OCI-LY1 (cell line): ENCODE results near the gene PHLDB2.
A peak's percentile ranks its signal among the peaks of the same experiment; 100 is the strongest.

ENCODE experiments used
- H2AFZ ChIP-seq: fragments of 200-600 bp; sonication (generic), shearing (Covaris generic); 2 replicates; pipeline ENCODE4 v1.6.0; 2014; ENCODE audit warnings: antibody characterized with exemption, mild to moderate bottlenecking, low read length
- H3F3A ChIP-seq: fragments of 200-600 bp; sonication (generic), shearing (Covaris generic); 2 replicates; pipeline ENCODE4 v1.6.0; 2014; ENCODE audit warnings: mild to moderate bottlenecking, antibody characterized with exemption, low read length, moderate library complexity; ENCODE audit not compliant: insufficient read depth
- H3K27ac ChIP-seq: fragments of 200-600 bp; sonication (generic); 2 replicates; pipeline ENCODE4 v1.5.1; 2014; ENCODE audit warnings: low read length, mixed run types, mild to moderate bottlenecking, low read depth; ENCODE audit not compliant: poor library complexity, severe bottlenecking
- H3K27me3 ChIP-seq: fragments of 200-600 bp; sonication (generic); 2 replicates; pipeline ENCODE4 v1.6.0; 2014; ENCODE audit warnings: antibody characterized with exemption, mild to moderate bottlenecking, low read length, moderate library complexity; ENCODE audit not compliant: insufficient read depth
- H3K36me3 ChIP-seq: fragments of 200-600 bp; sonication (generic); 2 replicates; pipeline ENCODE4 v1.6.1; 2014; ENCODE audit warnings: mild to moderate bottlenecking, antibody characterized with exemption, low read length, moderate library complexity, mixed read lengths; ENCODE audit not compliant: insufficient read depth
- H3K4me1 ChIP-seq: fragments of 200-600 bp; sonication (generic); 2 replicates; pipeline ENCODE4 v1.5.1; 2014; ENCODE audit warnings: mild to moderate bottlenecking, low read length, moderate library complexity; ENCODE audit not compliant: insufficient read depth, severe bottlenecking
- H3K4me2 ChIP-seq: fragments of 200-600 bp; sonication (generic), shearing (Covaris generic); 2 replicates; pipeline ENCODE4 v1.6.1; 2014; ENCODE audit warnings: low read length
- H3K4me3 ChIP-seq: fragments of 200-600 bp; sonication (generic); 2 replicates; pipeline ENCODE4 v1.5.1; 2014; ENCODE audit warnings: low read length, low read depth, mild to moderate bottlenecking, mixed read lengths; ENCODE audit not compliant: poor library complexity, severe bottlenecking
- H3K79me2 ChIP-seq: fragments of 200-600 bp; shearing (Covaris generic); 2 replicates; pipeline ENCODE4 v1.6.1; 2016; ENCODE audit warnings: mixed run types, low read length, mixed read lengths; ENCODE audit not compliant: insufficient read depth
- H3K9ac ChIP-seq: fragments of 200-600 bp; sonication (generic), shearing (Covaris generic); 2 replicates; pipeline ENCODE4 v1.6.1; 2014; ENCODE audit warnings: mild to moderate bottlenecking, low read length, mixed read lengths
- H3K9me2 ChIP-seq: fragments of 200-600 bp; sonication (generic), shearing (Covaris generic); 2 replicates; pipeline ENCODE4 v1.6.1; 2014; ENCODE audit warnings: low read depth, mild to moderate bottlenecking, low read length, mixed read lengths
- H3K9me3 ChIP-seq: fragments of 200-600 bp; shearing (Covaris generic); 2 replicates; pipeline ENCODE4 v1.6.1; 2014; ENCODE audit warnings: low read length, mixed read lengths
- H4K20me1 ChIP-seq: fragments of 200-600 bp; sonication (generic), shearing (Covaris generic); 2 replicates; pipeline ENCODE4 v1.6.0; 2016; ENCODE audit warnings: mild to moderate bottlenecking, low read length; ENCODE audit not compliant: insufficient read depth
- EZH2 ChIP-seq: fragments of 200-600 bp; sonication (generic), shearing (Covaris generic); IDR thresholded peaks from 2 replicates; pipeline ENCODE4 v1.8.0; 2017; ENCODE audit warnings: borderline replicate concordance, mixed run types, mild to moderate bottlenecking, antibody characterized with exemption, low read length, moderate library complexity, mixed read lengths
- TF ChIP-seq, protein P1 (sequence below): fragments of 200-600 bp; sonication (generic), shearing (Covaris generic); IDR thresholded peaks from 2 replicates; pipeline ENCODE4 v1.5.1; 2017; ENCODE audit warnings: mild to moderate bottlenecking, antibody characterized with exemption, low read length, moderate library complexity, mixed read lengths

PHLDB2 gene

GRCh38 chr3:111976254-111976653, 117.2 kb downstream of the PHLDB2 start:
- no peak overlapping the region for H3K4me3 ChIP-seq
- H3K4me1 ChIP-seq = peaks cover 22% of the 10 kb centered on the region
- no peak overlapping the region for H3K4me2 ChIP-seq
- peaks cover 16% of the 10 kb centered on the region for H3K79me2 ChIP-seq
- H3K9me2 ChIP-seq = no peaks in the 10 kb centered on the region
- H3K27me3 ChIP-seq = no peaks in the 10 kb centered on the region
- H3K9ac ChIP-seq = no peak overlapping the region
- no peak overlapping the region for H2AFZ ChIP-seq
- H4K20me1 ChIP-seq = no peaks in the 10 kb centered on the region
- no peaks in the 10 kb centered on the region for H3K9me3 ChIP-seq
- TF ChIP-seq, protein P1, sequence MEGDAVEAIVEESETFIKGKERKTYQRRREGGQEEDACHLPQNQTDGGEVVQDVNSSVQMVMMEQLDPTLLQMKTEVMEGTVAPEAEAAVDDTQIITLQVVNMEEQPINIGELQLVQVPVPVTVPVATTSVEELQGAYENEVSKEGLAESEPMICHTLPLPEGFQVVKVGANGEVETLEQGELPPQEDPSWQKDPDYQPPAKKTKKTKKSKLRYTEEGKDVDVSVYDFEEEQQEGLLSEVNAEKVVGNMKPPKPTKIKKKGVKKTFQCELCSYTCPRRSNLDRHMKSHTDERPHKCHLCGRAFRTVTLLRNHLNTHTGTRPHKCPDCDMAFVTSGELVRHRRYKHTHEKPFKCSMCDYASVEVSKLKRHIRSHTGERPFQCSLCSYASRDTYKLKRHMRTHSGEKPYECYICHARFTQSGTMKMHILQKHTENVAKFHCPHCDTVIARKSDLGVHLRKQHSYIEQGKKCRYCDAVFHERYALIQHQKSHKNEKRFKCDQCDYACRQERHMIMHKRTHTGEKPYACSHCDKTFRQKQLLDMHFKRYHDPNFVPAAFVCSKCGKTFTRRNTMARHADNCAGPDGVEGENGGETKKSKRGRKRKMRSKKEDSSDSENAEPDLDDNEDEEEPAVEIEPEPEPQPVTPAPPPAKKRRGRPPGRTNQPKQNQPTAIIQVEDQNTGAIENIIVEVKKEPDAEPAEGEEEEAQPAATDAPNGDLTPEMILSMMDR = no peak
- TF ChIP-seq EZH2 = no peak
- H3K27ac ChIP-seq = no peak overlapping the region
- peaks cover 5% of the 10 kb centered on the region; the same call in 1 of the 2 replicates for H3K36me3 ChIP-seq
- no peaks in the 10 kb centered on the region for H3F3A ChIP-seq

- no peaks in the 10 kb centered on the region for H3K9me2 ChIP-seq
- peaks cover 12% of the 10 kb centered on the region for H3K36me3 ChIP-seq
- H3K27ac ChIP-seq = peak within 1 kb of the TSS; percentile 58
- TF ChIP-seq, protein P1 = no peak
- no peak for TF ChIP-seq EZH2
- H3K4me1 ChIP-seq = peaks cover 31% of the 10 kb centered on the region
- H3K4me2 ChIP-seq = peak within 1 kb of the TSS; percentile 83
- H3K27me3 ChIP-seq = no peaks in the 10 kb centered on the region
- H3K4me3 ChIP-seq = peak within 1 kb of the TSS; percentile 94
- no peaks in the 10 kb centered on the region for H3K9me3 ChIP-seq
- H3F3A ChIP-seq = no peaks in the 10 kb centered on the region
- H3K9ac ChIP-seq = peak within 1 kb of the TSS; percentile 93
- H4K20me1 ChIP-seq = no peaks in the 10 kb centered on the region
- H2AFZ ChIP-seq = peak within 1 kb of the TSS; percentile 99
- H3K79me2 ChIP-seq = peaks cover 31% of the 10 kb centered on the region
Measured at GRCh38 chr3:111978583-111979433, 119.7 kb downstream of the PHLDB2 start, which contains the start of gene ABHD10. Gene ABHD10, plus strand, starts transcription at chr3:111979026. Its CDS starts 36 bp downstream, at chr3:111979062.

DNA sequence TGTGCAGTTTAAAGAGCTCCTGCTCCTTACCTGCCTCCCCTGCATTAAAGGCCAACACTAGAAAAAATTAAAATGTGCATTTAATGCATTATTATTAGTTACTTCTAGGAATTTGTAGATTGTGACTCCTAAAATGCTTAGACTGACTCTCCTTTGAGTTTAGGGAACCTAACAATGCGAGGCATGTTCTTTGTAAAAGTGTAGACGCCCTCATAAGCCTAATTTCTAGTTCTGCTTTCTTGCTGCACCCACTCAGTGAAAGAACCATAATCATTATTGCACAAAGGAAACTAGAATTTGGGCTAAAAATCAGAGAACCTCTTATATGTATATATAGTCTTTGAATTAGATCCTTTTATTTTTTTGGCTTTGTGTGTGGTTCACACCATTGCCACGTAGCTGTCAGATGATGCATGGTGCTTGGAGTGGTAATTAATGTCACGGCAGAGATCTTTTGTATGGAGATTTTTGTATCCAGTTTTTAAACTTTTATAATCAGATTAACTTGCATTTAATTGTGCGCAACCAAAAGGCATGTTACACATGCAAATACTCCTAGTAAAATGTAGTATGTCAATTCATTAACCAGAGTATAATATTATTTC, 120.5 kb downstream of the PHLDB2 start:
- H3K4me2 ChIP-seq = peak overlapping the region; percentile 83
- H3K9me2 ChIP-seq = no peaks in the 10 kb centered on the region
- no peaks in the 10 kb centered on the region for H3F3A ChIP-seq
- no peaks in the 10 kb centered on the region for H3K27me3 ChIP-seq
- H3K9me3 ChIP-seq = no peaks in the 10 kb centered on the region
- H3K4me1 ChIP-seq = peaks cover 31% of the 10 kb centered on the region
- peaks cover 31% of the 10 kb centered on the region for H3K79me2 ChIP-seq
- peak overlapping the region; percentile 58 for H3K27ac ChIP-seq
- peak overlapping the region; percentile 50 for H2AFZ ChIP-seq
- peak overlapping the region; percentile 94 for H3K4me3 ChIP-seq
- peak overlapping the region; percentile 93 for H3K9ac ChIP-seq
- TF ChIP-seq EZH2 = no peak
- TF ChIP-seq, protein P1 = no peak
- no peaks in the 10 kb centered on the region for H4K20me1 ChIP-seq
- H3K36me3 ChIP-seq = peaks cover 16% of the 10 kb centered on the region
